NCI-H69 (cell line): Measurements from ENCODE around the gene MAGI2.

Experiments
- DNase-seq: peaks from one replicate; lab custom pipeline; 2025; lab: John Stamatoyannopoulos, UW

MAGI2 gene

GRCh38 chr7:78179827-78180477 is 1273.5 kb downstream of the MAGI2 start:
- DNase-seq, result no peak

DNA sequence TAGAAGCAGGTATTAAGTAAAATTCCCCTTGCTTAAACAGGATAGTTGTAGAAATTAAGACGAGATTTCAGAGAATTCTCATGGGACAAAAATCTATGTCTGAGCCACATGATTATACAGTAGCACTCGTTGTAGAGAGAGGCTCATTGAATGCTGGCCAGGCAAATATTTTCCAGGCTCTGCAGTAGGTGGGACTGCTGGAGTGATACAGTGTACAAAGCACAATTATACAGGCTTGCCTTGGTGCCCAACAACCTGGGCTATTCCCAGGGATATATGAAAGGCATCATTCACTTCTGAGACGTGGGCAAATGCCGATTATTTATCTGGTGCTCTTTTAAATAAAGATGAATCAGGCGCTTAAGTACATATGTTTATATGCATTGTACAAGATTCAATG is 1274.3 kb downstream of the MAGI2 start:
- peak; percentile 73 for DNase-seq

- DNase-seq, result peak; percentile 74
These were observed 1275.1 kb downstream of the MAGI2 start for GRCh38 chr7:78178319-78178718.

DNA sequence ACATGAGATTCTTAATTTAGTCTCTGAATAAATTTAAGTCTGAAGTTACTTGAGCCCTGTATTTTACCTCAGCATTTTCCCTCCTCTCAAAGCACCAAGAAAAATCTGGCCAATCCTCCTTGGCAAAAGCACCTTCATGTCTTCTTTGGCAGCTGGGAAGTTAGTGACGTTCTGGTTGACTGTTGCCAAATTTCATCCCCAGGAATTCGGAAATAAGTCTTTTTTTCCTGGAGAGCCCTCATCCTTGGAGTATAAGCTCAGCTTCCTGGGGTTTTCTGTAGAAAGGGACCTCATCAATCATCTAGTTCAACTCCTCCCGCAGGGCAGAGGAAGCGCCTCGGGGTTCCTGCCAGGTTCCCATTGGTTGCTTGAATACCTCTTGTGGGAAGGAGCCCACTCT is 1277.3 kb downstream of the MAGI2 start:
- peak; percentile 77 for DNase-seq

GRCh38 chr7:78175330-78176100 is 1278.0 kb downstream of the MAGI2 start:
- DNase-seq, result no peak

GRCh38 chr7:78173666-78174065 is 1279.8 kb downstream of the MAGI2 start:
- DNase-seq, result no peak

GRCh38 chr7:78172933-78173591 is 1280.4 kb downstream of the MAGI2 start:
- peak; percentile 50 for DNase-seq

GRCh38 chr7:78172267-78172757 is 1281.2 kb downstream of the MAGI2 start:
- DNase-seq, result peak; percentile 92

GRCh38 chr7:78171398-78171797 is 1282.1 kb downstream of the MAGI2 start:
- no peak for DNase-seq

- DNase-seq, result no peak
These were observed 1282.7 kb downstream of the MAGI2 start for GRCh38 chr7:78170815-78171214.

DNA sequence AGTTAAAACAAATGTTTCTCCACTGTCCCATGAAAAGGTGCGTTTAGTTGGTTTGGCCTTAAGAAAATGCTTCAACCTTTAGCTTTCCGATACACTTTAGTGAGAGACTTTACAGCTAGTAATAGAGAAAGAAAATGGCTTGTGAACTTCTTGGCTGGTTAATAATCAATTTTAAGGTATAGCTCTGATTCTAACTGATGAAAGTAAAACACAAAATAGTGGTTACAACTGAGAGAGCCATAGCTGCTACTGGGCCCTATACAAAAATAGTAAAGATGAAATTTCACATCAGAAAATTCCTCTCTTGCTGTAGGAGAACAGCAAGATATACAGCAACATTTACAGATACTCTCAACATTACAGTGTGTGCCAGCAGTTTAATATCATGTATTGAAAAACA is 1283.5 kb downstream of the MAGI2 start:
- no peak for DNase-seq

DNA sequence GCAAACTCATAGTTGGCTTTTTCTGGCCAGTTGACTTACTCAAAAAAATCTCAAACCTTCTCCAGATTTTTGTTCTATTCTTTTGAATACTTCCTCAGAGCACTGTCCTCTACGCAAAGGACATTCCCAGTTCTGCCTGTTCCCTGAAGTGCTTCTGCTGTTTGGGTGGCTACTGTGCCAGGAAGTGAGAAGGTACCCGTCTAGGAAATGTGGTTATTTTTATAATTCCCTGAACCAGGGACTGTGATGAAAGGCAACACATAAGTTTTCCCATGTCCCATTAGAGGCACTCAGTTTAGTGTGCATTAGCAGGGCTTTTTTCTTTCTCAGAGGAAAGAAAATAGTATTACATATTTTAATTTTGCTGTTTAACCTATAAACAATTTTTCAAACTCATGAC is 1284.6 kb downstream of the MAGI2 start:
- no peak for DNase-seq

- no peak for DNase-seq
These were observed 1285.6 kb downstream of the MAGI2 start for GRCh38 chr7:78167860-78168259.

DNA sequence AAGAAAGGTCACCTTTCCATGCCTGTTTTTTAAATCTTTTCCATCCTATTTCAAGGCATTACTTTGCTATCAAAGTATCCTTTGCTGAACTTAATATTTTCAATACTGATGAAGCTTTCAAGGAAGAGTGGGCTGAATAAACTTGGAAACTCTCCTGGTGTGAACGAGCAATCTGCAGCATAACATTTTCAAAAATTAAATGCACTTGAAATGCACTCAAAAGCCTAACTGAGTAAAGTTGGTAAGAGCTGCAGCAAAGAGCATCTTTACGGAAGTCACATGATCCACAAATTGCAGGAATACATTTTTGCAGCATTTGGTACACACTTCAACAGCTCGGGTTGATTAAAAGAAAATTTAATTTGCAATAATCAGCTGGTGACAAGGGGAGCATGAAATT is 1287.6 kb downstream of the MAGI2 start:
- no peak for DNase-seq

GRCh38 chr7:78165454-78165853 is 1288.0 kb downstream of the MAGI2 start:
- DNase-seq, result peak; percentile 42

GRCh38 chr7:78164459-78164858 is 1289.0 kb downstream of the MAGI2 start:
- peak; percentile 68 for DNase-seq

GRCh38 chr7:78161781-78162180 is 1291.7 kb downstream of the MAGI2 start:
- DNase-seq, result no peak

- no peak for DNase-seq
These were observed 1293.9 kb downstream of the MAGI2 start for GRCh38 chr7:78159545-78159944.

GRCh38 chr7:78153285-78153684 is 1300.2 kb downstream of the MAGI2 start:
- peak; percentile 23 for DNase-seq

DNA sequence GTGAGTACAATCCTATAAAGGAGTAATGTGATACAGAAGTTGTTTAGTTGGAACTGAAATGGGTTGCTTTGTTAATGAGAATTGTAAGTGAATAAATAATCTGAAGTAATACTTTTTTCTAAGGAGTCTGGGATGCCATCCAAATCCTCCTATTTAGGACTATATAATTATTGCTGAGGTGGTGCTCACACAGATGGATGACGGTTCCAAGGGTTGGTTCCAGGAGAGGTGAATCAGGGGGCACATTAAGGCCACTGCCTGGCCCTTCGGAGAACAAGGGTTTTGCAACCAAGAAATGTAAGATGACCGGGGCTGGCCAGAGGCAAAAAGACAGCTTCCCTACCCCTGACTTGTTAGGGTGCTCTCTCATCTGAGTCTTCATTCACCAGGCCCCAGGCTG is 1302.2 kb downstream of the MAGI2 start:
- DNase-seq, result peak; percentile 94

DNA sequence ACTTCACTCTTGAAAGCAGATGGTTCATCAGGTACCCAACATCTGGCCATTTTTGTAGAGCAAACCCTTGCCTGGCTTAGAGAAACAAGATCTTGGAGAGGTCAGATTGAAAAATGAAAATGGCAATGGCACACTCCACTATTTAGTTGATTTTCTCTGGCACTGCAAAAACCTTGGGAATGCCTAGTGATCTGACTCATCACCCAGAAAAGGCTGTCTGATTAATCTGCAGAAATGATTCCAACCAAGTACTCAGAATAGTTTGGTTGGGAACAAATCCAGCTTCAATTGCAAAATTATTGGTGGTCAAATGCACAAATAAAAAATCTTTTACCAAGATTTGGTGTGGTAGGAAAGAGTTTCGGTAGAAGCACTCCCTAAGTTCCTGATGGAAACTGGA is 1303.7 kb downstream of the MAGI2 start:
- DNase-seq, result peak; percentile 48

DNA sequence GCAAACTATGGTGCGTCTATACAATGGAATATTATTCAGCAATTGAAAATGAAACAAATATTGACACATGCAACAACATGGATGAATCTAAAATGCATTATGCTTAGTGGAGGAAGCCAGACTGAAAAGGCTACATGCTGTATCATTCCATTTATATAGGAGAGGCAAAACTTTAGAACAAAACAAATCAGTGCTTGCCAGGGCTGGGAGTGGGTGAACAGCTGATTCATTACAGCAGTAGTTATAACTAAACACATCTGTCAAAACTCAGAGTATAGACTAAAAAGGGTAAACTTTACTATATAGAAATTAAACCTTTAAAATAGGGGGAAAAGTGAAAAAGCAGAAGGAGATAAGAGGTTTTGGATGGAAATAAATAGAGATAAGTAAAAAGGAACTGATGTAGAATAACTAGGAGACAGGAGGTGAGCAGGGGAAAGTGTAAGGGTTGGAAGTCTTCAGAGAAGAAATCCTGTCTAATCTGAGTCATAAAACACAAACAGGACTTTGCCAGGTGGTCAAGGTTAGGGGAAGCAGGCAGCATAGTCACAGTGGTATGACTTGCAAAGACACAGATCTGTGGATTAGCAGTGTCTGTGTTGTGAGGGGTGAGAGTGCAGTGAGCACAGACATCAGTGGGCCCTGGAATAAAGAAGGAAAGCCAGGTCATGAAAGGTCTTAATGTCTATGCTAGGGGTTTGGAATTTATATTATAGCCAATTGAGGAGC is 1305.1 kb downstream of the MAGI2 start:
- peak; percentile 26 for DNase-seq
